ENCODE measurements around the gene EDN3. TPM values are rescaled to one million over a fixed set of nuclear protein-coding genes. Genes with fewer than 3 reads are reported as not detected.

Gene EDN3
- total RNA-seq, 6 experiments from 2014 or later: not detected

- H3K27ac Mint-ChIP-seq: no peak overlapping the region
- H3K36me3 Mint-ChIP-seq (ENCODE audit: low read depth): no peaks in the 10 kb centered on the region; the same call in 1 of the 2 replicates
- peaks cover 1% of the 10 kb centered on the region; the same call in 1 of the 2 replicates for H3K27me3 Mint-ChIP-seq (ENCODE audit: insufficient read depth)
- H3K4me1 Mint-ChIP-seq (ENCODE audit: low read depth): no peaks in the 10 kb centered on the region
- TF ChIP-seq CTCF (IDR thresholded peaks at IDR 0.05): no peak
- DNase-seq: no peak
- H3K9me3 Mint-ChIP-seq: peaks cover 59% of the 10 kb centered on the region
- no peak overlapping the region for H3K4me3 Mint-ChIP-seq
Observed at GRCh38 chr20:59371431-59371830, 71.0 kb downstream of the EDN3 start.

DNA sequence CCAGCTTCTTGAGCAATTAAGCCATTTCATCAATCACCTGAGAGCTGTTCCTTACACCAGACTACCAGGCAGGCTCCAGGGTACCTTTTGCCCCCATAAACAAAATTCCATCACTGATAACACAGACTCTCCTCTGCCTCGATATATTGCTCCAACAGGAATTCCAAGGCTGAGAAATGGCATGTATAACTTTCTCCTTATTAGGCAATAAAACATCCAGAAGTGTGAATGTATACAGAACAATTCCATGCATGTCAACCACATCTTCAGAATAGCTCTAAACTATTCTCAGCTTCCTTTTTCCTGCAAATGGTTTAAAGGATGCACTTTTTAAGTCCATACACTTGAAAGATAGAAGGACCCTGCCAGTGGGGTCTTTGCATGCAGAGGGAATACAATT lies 73.8 kb downstream of the EDN3 start:
- Mint-ChIP-seq H3K4me1 (ENCODE audit: low read depth) (no peaks in the 10 kb centered on the region), H3K27me3 (ENCODE audit: insufficient read depth) (peaks cover under 1% of the 10 kb centered on the region; the same call in 1 of the 2 replicates), H3K27ac (no peak overlapping the region), H3K9me3 (peaks cover 61% of the 10 kb centered on the region), H3K4me3 (no peak overlapping the region), H3K36me3 (ENCODE audit: low read depth) (no peaks in the 10 kb centered on the region; the same call in 1 of the 2 replicates)
- TF ChIP-seq CTCF (IDR thresholded peaks at IDR 0.05): no peak
- no peak for DNase-seq

DNA sequence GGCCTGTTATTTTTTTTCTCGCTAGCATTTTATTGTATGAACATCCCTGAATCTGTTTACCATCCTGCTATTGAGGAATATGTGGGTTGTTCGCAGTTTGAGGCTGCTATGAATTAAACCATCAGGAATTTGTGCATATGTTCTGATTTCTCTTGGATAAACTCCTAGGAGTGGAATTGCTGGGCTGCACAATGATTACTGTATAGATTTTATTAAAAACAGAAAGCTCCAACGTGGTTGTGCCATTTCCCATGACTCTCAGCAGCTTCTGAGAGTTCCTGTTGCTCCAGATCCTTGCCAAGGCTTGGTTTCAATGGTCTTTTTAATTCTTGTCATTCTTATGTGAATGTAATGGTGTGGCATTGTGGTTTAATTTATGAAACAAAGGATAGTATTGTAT lies 75.1 kb downstream of the EDN3 start:
- DNase-seq: no peak
- H3K4me3 Mint-ChIP-seq: no peak overlapping the region
- TF ChIP-seq CTCF (IDR thresholded peaks at IDR 0.05): no peak
- H3K27ac Mint-ChIP-seq: no peak overlapping the region
- no peaks in the 10 kb centered on the region for H3K27me3 Mint-ChIP-seq (ENCODE audit: insufficient read depth)
- peaks cover 63% of the 10 kb centered on the region for H3K9me3 Mint-ChIP-seq
- H3K36me3 Mint-ChIP-seq (ENCODE audit: low read depth): no peaks in the 10 kb centered on the region; the same call in 1 of the 2 replicates
- H3K4me1 Mint-ChIP-seq (ENCODE audit: low read depth): no peaks in the 10 kb centered on the region

Other genes with a start within 250 kb of the EDN3 start
- gene ZNF831, start 136.8 kb upstream of the EDN3 start, total RNA-seq (2021; fragmentation: NEBNext Ultra II Directional; extraction: Animal tissue kit (Norgen Biotek cat#: 25700)): not detected